Activated naive CD4-positive, alpha-beta T cell treated with anti-CD3 and anti-CD28 coated beads, Interleukin-2, amount 50 U/mL, for 72 hours (primary cell): ENCODE measurements around the gene TOGARAM2. TPM values are rescaled to one million over a fixed set of nuclear protein-coding genes. Genes with fewer than 3 reads are reported as not detected.
A peak's percentile ranks its signal among the peaks of the same experiment; 100 is the strongest.

Source experiments
- ATAC-seq, 2 donors: fragments of 150-1000 bp; cut with Tn5 transposase; 2 replicates each; pipeline ENCODE4 v1.10.0; 2021; ENCODE audit warnings: mild to moderate bottlenecking in 2 of 2, moderate library complexity in 2 of 2
- DNase-seq, 2 donors: peaks; one replicate each; pipeline ENCODE4 v3.0.0; 2021 to 2022; ENCODE audit warnings: low spot score in 2 of 2
- H3K27ac Mint-ChIP-seq, 2 donors: one replicate each; pipeline ENCODE4 v1.8.0; 2022; ENCODE audit warnings: mild to moderate bottlenecking in 2 of 2, mixed read lengths in 2 of 2
- H3K36me3 Mint-ChIP-seq, 2 donors: one replicate each; pipeline ENCODE4 v1.8.0; 2022; ENCODE audit warnings: mixed read lengths in 2 of 2
- H3K9me3 Mint-ChIP-seq, 2 donors: one replicate each; pipeline ENCODE4 v1.8.0; 2022; ENCODE audit warnings: mixed read lengths in 2 of 2
- total RNA-seq, 2 donors: library from RNA; stranded (reverse); gene quantifications; one replicate each; pipeline ENCODE4 v1.2.3, GENCODE V29; 2022

TOGARAM2 gene
- total RNA-seq, 2 donors from 2014 or later, result 0.36 to 4.3 TPM

- ATAC-seq (no peak), DNase-seq (no peak)
- no peaks in the 10 kb centered on the region for H3K9me3 Mint-ChIP-seq
- peak overlapping the region; percentile 83 to 86 for H3K27ac Mint-ChIP-seq
- H3K36me3 Mint-ChIP-seq, result no peaks in the 10 kb centered on the region
Measured at GRCh38 chr2:29009711-29010677, 28.9 kb downstream of the TOGARAM2 start.

DNA sequence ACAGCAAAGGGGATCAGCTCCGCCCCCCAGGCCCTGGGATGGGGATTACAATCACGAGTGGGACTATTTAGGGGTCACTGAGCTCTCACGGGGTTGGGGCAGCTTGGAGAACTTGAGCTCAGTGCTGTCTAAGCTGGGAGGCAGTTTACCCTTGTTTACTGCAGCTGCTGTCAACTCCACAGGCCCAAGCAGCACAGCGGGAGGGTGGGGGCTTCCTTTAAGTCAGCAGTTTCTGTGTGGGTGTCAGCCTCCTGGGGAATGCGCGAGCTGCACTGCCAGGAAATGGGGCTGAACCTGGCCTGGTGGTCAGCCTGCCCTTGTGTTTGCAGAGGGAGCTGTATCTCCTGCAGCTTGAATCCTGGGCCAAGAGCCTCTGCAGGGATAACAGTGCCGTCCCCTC lies 29.8 kb downstream of the TOGARAM2 start:
- Mint-ChIP-seq H3K27ac (peak overlapping the region; percentile 83 to 94), H3K36me3 (no peaks in the 10 kb centered on the region), H3K9me3 (no peaks in the 10 kb centered on the region)
- no peak for ATAC-seq
- DNase-seq, result peak in 1 of 2 donors; percentile 42

GRCh38 chr2:29011418-29012060 lies 30.4 kb downstream of the TOGARAM2 start:
- H3K27ac Mint-ChIP-seq, result peak overlapping the region; percentile 83 to 94
- DNase-seq (peak; percentile 39 to 59), ATAC-seq (peak; percentile 22 to 43)
- no peaks in the 10 kb centered on the region for H3K9me3 Mint-ChIP-seq
- no peaks in the 10 kb centered on the region for H3K36me3 Mint-ChIP-seq

DNA sequence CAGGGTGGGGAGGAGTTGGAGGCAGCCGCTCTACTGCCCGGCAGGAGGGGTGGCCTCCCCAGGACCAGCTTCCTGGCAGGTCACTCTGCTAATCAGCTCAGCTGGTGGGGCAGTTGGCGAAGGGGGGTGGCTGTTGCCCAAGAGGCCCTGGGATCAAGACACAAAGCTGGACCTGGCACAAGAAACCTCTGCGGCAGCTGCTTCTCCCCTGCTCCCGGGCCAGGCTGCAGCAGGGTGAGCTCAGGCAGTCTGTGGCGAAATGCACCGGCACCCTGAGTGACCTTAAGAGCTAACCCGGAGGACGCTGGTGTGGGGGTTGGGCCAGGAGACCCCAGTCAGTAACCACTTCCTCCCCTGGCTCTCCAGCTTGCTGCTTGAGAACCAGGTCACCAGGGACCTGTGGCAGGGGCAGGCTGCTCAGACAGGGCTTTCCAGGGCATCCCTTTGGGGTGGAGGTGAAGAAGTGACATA lies 31.1 kb downstream of the TOGARAM2 start:
- H3K27ac Mint-ChIP-seq, result no peak overlapping the region
- ATAC-seq, result no peak
- no peaks in the 10 kb centered on the region for H3K9me3 Mint-ChIP-seq
- DNase-seq, result no peak
- H3K36me3 Mint-ChIP-seq, result no peaks in the 10 kb centered on the region

DNA sequence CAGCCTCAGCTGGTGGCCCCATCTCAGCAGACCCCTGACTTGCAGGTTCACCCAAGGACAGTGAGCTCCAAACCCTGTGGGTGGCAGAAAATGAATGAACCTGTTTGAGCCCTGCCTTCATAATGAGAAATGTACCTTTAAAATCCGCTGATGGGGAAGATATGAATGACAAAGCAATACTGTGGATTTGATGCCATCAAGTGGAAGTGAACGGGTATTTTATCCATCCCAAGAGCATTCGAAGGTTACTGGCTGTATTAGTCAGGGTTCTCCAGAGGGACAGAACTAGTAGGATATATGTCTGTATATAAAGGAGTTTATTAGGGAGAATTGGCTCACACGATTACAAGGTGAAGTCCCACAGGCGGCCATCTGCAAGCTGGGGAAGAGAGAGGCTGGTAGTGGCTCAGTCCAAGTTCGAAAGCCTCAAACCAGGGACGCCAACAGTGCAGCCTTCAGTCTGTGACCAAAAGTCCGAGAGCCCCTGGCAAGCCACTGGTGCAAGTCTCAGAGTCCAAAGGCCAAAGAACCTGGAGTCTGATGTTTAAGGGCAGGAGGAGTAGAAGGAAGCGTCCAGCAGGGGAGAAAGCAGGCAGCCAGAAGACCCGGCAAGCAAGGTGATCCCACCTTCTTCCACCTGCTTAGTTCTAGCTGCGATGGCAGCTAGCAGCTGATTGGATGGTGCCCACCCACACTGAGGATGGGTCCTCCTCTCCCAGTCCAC lies 32.1 kb downstream of the TOGARAM2 start:
- no peaks in the 10 kb centered on the region for H3K36me3 Mint-ChIP-seq
- no peak overlapping the region for H3K27ac Mint-ChIP-seq
- ATAC-seq, result no peak

DNA sequence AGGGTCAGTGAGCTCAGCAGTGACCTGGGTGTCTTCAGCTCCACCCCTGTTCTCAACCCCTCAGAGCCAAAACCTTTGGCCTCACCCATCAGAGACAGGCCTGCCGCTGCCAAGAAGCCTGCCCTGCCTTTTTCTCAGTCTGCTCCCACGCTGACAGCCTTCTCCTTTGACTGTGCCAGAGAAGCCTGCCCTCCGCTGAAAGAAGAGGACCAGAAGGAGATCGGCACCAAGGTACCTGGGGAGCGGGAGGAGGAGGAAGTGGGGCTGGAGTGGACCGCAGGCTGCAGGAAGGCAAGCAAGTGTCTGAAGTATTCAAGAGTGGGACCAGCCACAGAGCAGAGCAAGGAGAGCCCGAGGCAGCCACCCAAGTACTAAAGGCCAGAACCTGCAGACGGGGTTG lies 33.2 kb downstream of the TOGARAM2 start:
- DNase-seq, result peak in 1 of 2 donors; percentile 26
- ATAC-seq, result peak; percentile 30 to 47
- peak overlapping the region; percentile 90 to 95 for H3K27ac Mint-ChIP-seq
- no peaks in the 10 kb centered on the region for H3K9me3 Mint-ChIP-seq
- H3K36me3 Mint-ChIP-seq, result no peaks in the 10 kb centered on the region

More for the DNA sequence above, 32.1 kb downstream of the TOGARAM2 start:
- no peak for DNase-seq
- H3K9me3 Mint-ChIP-seq, result no peaks in the 10 kb centered on the region

DNA sequence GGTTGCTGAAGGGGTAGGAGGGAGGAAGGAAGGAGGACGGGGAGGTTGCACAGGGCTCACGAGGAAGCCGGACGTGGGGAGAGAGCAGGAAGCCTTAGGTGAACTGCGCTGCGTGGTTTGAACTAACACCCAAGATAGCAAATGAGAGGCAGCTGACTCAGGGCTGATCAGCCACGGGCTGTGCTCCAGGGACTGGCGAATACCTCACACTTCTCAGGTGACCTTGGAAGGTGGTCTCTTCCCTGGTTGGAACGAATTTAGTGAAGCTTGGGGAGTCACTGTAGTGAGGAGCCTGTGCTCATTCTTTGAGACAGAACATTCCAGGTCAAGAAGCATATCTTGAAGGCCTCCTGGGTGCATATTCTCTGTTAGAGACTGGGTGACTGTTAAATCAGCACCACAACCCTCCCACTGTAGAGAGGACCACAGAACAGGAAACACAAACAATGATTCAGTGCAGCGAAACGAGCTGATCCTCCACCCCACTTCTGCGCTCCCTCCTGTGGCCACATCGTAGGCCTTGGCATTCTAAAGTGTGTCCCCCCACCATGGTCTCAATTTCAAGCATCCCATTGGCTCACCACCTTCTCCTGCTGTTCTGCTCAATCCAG lies 33.8 kb downstream of the TOGARAM2 start:
- DNase-seq, result peak; percentile 54 to 71
- H3K36me3 Mint-ChIP-seq, result no peaks in the 10 kb centered on the region
- peak; percentile 79 to 87 for ATAC-seq
- no peaks in the 10 kb centered on the region for H3K9me3 Mint-ChIP-seq
- peak overlapping the region; percentile 90 to 95 for H3K27ac Mint-ChIP-seq

DNA sequence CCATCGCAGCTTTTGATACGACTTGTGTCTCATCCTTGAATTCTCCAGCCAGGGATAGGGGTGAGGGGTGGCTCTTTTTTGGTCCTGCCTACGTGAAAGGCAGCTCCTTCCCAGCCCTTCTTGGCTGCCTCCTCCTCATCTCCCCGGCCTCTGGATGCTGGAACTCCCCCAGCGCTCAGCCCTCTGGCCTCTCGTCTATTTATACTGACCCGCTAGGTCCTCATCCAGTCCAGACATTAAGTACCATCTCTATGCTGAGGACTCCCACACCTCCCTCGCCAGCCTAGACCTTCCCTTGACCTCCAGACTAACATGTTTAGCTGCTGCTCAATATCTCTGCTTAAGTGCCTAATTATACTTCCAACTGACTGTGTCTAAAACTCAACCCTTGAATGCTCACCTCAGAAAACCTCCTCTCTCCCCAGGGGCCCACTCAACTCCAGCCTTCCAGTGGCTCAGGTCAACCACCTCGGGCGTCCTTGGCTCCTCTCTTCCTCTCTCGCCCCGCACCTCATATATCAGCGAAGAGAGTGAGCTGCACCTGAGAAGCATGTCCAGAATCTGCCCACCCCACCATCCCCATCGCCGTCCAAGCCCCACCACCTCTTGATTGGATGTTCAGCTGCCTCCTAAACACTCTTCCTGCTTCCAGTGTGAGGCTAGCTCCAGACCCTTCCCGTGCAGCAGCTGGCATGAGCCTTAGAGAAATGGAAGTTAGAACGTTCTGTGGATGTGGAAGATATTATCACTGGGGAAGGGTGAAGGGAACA lies 34.8 kb downstream of the TOGARAM2 start:
- DNase-seq (no peak), ATAC-seq (no peak)
- H3K9me3 Mint-ChIP-seq, result no peaks in the 10 kb centered on the region
- no peaks in the 10 kb centered on the region for H3K36me3 Mint-ChIP-seq
- H3K27ac Mint-ChIP-seq, result peak overlapping the region; percentile 85 to 90

GRCh38 chr2:29016504-29016903 lies 35.4 kb downstream of the TOGARAM2 start:
- no peak for DNase-seq
- Mint-ChIP-seq H3K27ac (peak overlapping the region; percentile 58 to 90), H3K36me3 (no peaks in the 10 kb centered on the region), H3K9me3 (no peaks in the 10 kb centered on the region)
- no peak for ATAC-seq

GRCh38 chr2:29017716-29018435 lies 36.8 kb downstream of the TOGARAM2 start:
- ATAC-seq (no peak), DNase-seq (no peak)
- Mint-ChIP-seq H3K9me3 (no peaks in the 10 kb centered on the region), H3K36me3 (no peaks in the 10 kb centered on the region), H3K27ac (peak overlapping the region in 1 of 2 donors; percentile 44)

DNA sequence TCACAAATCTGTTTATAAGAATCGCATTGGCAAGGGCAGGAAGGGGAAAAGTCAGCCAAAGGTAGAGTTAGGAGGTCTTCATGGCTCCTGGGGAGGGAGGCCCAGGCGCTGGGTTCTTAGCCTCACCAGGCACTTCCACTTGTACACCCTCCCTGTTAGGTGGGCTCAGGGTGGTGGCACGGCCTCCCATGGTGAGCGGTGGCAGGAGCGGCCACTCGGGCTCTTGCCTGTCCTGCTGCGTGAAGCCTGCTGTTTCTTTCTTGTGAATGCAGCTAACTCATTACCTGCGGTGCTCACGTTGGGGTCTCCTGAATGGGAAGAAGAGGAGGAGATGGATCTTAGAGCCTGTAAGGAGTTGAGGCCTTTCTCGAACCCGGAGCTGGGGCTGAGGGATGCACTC lies 40.8 kb downstream of the TOGARAM2 start:
- H3K36me3 Mint-ChIP-seq, result no peaks in the 10 kb centered on the region
- H3K27ac Mint-ChIP-seq, result no peak overlapping the region
- H3K9me3 Mint-ChIP-seq, result no peaks in the 10 kb centered on the region
- DNase-seq (no peak), ATAC-seq (no peak)

DNA sequence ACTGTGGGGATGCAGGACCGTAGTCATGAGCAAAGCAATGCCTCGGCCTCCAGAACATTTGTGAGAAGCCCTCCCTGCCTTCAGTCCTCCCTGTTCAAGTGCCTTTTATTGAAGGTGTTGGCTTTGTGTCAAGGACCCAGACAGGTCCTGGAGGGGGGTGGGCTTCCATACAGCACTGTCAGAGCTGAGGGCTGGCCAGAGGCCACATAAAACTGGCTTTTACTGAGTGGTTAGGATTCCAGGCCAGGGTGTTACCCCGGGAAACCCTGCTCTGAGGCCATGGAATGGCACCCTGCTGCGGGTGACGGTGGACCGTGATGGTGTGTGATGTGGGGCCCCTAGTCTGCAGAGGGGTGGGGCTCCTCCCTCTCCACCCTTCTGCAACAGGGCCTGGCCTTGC lies 41.6 kb downstream of the TOGARAM2 start:
- DNase-seq (no peak), ATAC-seq (no peak)
- H3K27ac Mint-ChIP-seq, result no peak overlapping the region

GRCh38 chr2:29023188-29023587 lies 42.1 kb downstream of the TOGARAM2 start:
- Mint-ChIP-seq H3K36me3 (no peaks in the 10 kb centered on the region), H3K9me3 (no peaks in the 10 kb centered on the region), H3K27ac (no peak overlapping the region)
- DNase-seq, result no peak
- ATAC-seq, result no peak

More for the DNA sequence above, 41.6 kb downstream of the TOGARAM2 start:
- no peaks in the 10 kb centered on the region for H3K9me3 Mint-ChIP-seq
- H3K36me3 Mint-ChIP-seq, result no peaks in the 10 kb centered on the region

- no peaks in the 10 kb centered on the region for H3K36me3 Mint-ChIP-seq
- no peak overlapping the region for H3K27ac Mint-ChIP-seq
- ATAC-seq (no peak), DNase-seq (no peak)
- H3K9me3 Mint-ChIP-seq, result no peaks in the 10 kb centered on the region
Measured at GRCh38 chr2:29024882-29025430, 43.9 kb downstream of the TOGARAM2 start.

GRCh38 chr2:29025711-29026110 lies 44.6 kb downstream of the TOGARAM2 start:
- Mint-ChIP-seq H3K9me3 (no peaks in the 10 kb centered on the region), H3K27ac (no peak overlapping the region), H3K36me3 (no peaks in the 10 kb centered on the region)
- no peak for DNase-seq
- no peak for ATAC-seq
